ENCODE measurements around the gene BCKDK. TPM values are rescaled to one million over a fixed set of nuclear protein-coding genes. Genes with fewer than 3 reads are reported as not detected.

BCKDK gene
- total RNA-seq, 3 donors from 2014 or later (not counting 1 experiment from before 2014, with no cell fraction given): 9.9 to 16.3 (median 12.1) TPM

DNA sequence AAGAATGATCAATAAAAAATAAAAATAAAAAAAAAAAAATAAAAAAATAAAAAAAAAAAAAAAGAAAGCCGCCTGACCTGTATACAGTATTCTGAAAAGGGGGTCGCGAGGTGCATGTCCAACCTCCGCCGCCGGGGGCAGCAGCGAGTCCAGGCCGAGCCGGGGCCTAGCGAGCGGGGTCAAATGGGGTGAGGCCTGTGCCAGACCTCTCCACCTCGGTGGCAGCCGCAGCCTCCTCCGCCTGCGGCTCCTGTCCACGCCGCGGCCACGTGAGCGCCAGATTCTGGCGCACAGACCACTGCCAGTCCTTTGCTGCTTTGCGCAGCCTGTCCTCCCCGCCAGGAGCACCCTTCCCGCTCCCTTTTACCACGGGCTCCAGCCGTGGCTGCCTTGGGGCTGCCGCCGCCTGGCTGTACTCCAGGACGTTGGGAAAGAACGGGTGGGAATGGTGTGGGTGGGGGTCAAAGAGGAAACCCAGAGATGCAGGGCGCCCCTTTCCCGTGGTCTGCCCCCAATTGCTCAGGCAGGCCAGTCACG is 2.4 kb upstream of the BCKDK start:
- no peaks in the 10 kb centered on the region for H3K27me3 Mint-ChIP-seq (ENCODE audit: low read depth in 2 of 2)
- Histone ChIP-seq H3K36me3 (ENCODE audit: control insufficient read depth, insufficient read depth, low read length) (peaks cover 10% of the 10 kb centered on the region), H3K27ac (ENCODE audit: low read length) (no peak overlapping the region), H3K27me3 (ENCODE audit: control insufficient read depth, insufficient read depth, low read length) (no peaks in the 10 kb centered on the region), H3K4me3 (ENCODE audit: low read length) (no peak overlapping the region), H3K4me1 (ENCODE audit: control insufficient read depth, insufficient read depth, low read length) (peaks cover 21% of the 10 kb centered on the region), H3K9me3 (ENCODE audit: control insufficient read depth, insufficient read depth, low read length) (no peaks in the 10 kb centered on the region)
- intact Hi-C loops (cut with micrococcal nuclease): loop anchor here (5.0 kb wide), 1 partner anchor 37 kb away; no protein-coding TSS in a partner anchor
- no peaks in the 10 kb centered on the region for H3K9me3 Mint-ChIP-seq
- H3K4me3 Mint-ChIP-seq: peak overlapping the region; percentile 65
- DNase-seq (peak; percentile 82 to 83), ATAC-seq (peak; percentile 92 to 95 (median 94))
- TF ChIP-seq, protein P1, sequence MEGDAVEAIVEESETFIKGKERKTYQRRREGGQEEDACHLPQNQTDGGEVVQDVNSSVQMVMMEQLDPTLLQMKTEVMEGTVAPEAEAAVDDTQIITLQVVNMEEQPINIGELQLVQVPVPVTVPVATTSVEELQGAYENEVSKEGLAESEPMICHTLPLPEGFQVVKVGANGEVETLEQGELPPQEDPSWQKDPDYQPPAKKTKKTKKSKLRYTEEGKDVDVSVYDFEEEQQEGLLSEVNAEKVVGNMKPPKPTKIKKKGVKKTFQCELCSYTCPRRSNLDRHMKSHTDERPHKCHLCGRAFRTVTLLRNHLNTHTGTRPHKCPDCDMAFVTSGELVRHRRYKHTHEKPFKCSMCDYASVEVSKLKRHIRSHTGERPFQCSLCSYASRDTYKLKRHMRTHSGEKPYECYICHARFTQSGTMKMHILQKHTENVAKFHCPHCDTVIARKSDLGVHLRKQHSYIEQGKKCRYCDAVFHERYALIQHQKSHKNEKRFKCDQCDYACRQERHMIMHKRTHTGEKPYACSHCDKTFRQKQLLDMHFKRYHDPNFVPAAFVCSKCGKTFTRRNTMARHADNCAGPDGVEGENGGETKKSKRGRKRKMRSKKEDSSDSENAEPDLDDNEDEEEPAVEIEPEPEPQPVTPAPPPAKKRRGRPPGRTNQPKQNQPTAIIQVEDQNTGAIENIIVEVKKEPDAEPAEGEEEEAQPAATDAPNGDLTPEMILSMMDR (IDR thresholded peaks at IDR 0.05): peak; percentile 74
- H3K4me1 Mint-ChIP-seq: peaks cover 19 to 25% of the 10 kb centered on the region in 2 donors
- H3K36me3 Mint-ChIP-seq: no peaks in the 10 kb centered on the region
- peak overlapping the region; percentile 46 to 60 for H3K27ac Mint-ChIP-seq
- WGBS (ENCODE audit: insufficient coverage): 8% methylated on average over 30 of the region's 33 CpGs

DNA sequence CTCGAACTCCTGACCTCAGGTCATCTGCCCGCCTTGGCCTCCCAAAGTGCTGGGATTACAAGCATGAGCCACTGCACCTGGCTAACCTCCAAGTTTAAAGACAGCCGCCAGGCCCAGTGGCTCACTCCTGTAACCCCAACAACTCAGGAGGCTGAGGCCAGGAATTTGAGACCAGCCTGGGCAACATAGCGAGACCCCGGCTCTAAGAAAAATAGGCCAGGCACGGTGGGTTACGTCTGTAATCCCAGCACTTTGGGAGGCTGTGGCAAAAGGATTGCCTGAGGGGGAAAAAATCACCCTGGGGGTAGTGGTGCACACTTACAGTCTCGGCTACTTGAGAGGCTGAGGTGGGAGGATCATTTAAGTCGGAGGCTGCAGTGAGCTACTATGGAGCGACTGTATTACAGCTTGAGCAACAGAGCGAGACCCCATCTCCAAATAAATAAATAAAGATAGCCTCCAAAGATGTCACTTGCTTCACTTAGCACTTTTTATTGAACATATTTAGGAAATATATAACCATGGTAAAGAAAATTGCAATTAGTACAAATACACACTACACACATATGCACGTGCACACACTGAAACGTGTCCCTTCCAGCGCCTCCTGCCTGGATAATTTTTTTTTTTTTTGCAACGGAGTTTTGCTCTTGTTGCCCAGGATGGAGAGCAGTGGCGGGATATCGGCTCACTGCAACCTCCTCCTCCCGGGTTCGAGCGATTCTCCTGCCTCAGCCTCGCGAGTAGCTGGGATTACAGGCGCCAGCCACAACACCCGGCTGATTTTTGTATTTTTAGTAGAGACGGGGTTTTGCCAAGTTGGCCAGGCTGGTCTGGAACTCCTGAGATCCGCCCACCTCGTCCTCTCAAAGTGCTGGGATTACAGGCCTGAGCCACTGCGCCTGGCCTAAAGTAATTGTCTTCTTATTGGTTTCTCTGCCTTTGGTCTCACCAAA is 1.4 kb upstream of the BCKDK start:
- Mint-ChIP-seq H3K27ac (peak overlapping the region in 1 of 2 donors; percentile 64), H3K4me3 (no peak overlapping the region)
- intact Hi-C loops (cut with micrococcal nuclease): loop anchor here (5.0 kb wide), 1 partner anchor 36 kb away; no protein-coding TSS in a partner anchor

DNA sequence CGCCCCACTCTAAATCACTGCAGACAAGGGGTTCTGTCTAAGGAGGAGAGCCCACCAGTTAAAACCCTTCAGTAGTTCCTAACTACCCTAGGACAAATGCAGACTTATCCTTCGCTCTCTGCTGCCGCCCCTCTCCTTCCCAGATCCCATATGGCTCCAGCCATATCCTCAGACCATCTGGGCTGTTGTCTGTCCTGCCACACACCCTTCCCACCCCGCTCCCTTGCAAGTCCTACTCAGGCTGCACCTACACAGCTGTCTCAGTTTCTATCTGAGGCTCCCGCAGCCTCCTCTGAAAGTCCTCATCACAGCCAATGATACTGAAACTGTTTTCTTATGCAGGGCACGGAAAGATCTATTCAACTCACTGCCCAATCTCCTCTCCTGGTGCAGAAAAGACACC is 720 bp upstream of the BCKDK start:
- Mint-ChIP-seq H3K4me3 (peak overlapping the region; percentile 89), H3K4me1 (peaks cover 19 to 25% of the 10 kb centered on the region in 2 donors), H3K36me3 (no peaks in the 10 kb centered on the region), H3K27ac (peak overlapping the region; percentile 64 to 76), H3K27me3 (ENCODE audit: low read depth in 2 of 2) (no peaks in the 10 kb centered on the region), H3K9me3 (no peaks in the 10 kb centered on the region)
- no peaks in the 10 kb centered on the region for H3K27me3 ChIP-seq (ENCODE audit: control insufficient read depth, insufficient read depth, low read length)
- H3K4me1 ChIP-seq (ENCODE audit: control insufficient read depth, insufficient read depth, low read length): peaks cover 21% of the 10 kb centered on the region
- 83% methylated on average over 6 of the region's 6 CpGs for WGBS (ENCODE audit: insufficient coverage)
- no peak overlapping the region for H3K4me3 ChIP-seq (ENCODE audit: low read length)
- no peak overlapping the region for H3K27ac ChIP-seq (ENCODE audit: low read length)
- TF ChIP-seq, protein P1 (IDR thresholded peaks at IDR 0.05): no peak
- ATAC-seq (no peak), DNase-seq (no peak)
- intact Hi-C loops (cut with micrococcal nuclease): loop anchor here (5.0 kb wide), 1 partner anchor 35 kb away; no protein-coding TSS in a partner anchor
- no peaks in the 10 kb centered on the region for H3K9me3 ChIP-seq (ENCODE audit: control insufficient read depth, insufficient read depth, low read length)
- H3K36me3 ChIP-seq (ENCODE audit: control insufficient read depth, insufficient read depth, low read length): peaks cover 23% of the 10 kb centered on the region

More for the DNA sequence above, 1.4 kb upstream of the BCKDK start:
- Histone ChIP-seq H3K36me3 (ENCODE audit: control insufficient read depth, insufficient read depth, low read length) (peaks cover 19% of the 10 kb centered on the region), H3K4me1 (ENCODE audit: control insufficient read depth, insufficient read depth, low read length) (peaks cover 21% of the 10 kb centered on the region), H3K4me3 (ENCODE audit: low read length) (no peak overlapping the region), H3K9me3 (ENCODE audit: control insufficient read depth, insufficient read depth, low read length) (no peaks in the 10 kb centered on the region), H3K27me3 (ENCODE audit: control insufficient read depth, insufficient read depth, low read length) (no peaks in the 10 kb centered on the region), H3K27ac (ENCODE audit: low read length) (no peak overlapping the region)
- WGBS (ENCODE audit: insufficient coverage): 95% methylated on average over 25 of the region's 28 CpGs
- Mint-ChIP-seq H3K9me3 (no peaks in the 10 kb centered on the region), H3K36me3 (no peaks in the 10 kb centered on the region), H3K27me3 (ENCODE audit: low read depth in 2 of 2) (no peaks in the 10 kb centered on the region), H3K4me1 (peaks cover 19 to 25% of the 10 kb centered on the region in 2 donors)
- ATAC-seq: no peak
- TF ChIP-seq, protein P1 (IDR thresholded peaks at IDR 0.05): no peak
- no peak for DNase-seq

All from natural killer cell (primary cell).